ENCODE results near the gene IMMP2L. TPM values are rescaled to one million over a fixed set of nuclear protein-coding genes. Genes with fewer than 3 reads are reported as not detected.

Gene IMMP2L
- total RNA-seq, 1 donor from 2014 or later = 23.9 TPM

- no peak for DNase-seq
Observed at GRCh38 chr7:111390000-111390399, 172.3 kb downstream of the IMMP2L start.

GRCh38 chr7:111388912-111389311, 173.4 kb downstream of the IMMP2L start:
- DNase-seq = no peak

GRCh38 chr7:111388016-111388415, 174.3 kb downstream of the IMMP2L start:
- DNase-seq = no peak

- DNase-seq = no peak
Observed at GRCh38 chr7:111384065-111384891, 178.0 kb downstream of the IMMP2L start.

GRCh38 chr7:111383133-111383532, 179.2 kb downstream of the IMMP2L start:
- DNase-seq = no peak

- no peak for DNase-seq
Observed at GRCh38 chr7:111381590-111381989, 180.7 kb downstream of the IMMP2L start.

GRCh38 chr7:111380945-111381344, 181.3 kb downstream of the IMMP2L start:
- no peak for DNase-seq

- no peak for DNase-seq
Observed at GRCh38 chr7:111374027-111374426, 188.3 kb downstream of the IMMP2L start.

- DNase-seq = no peak
Observed at GRCh38 chr7:111371437-111371836, 190.9 kb downstream of the IMMP2L start.

- DNase-seq = no peak
Observed at GRCh38 chr7:111370002-111370401, 192.3 kb downstream of the IMMP2L start.

- no peak for DNase-seq
Observed at GRCh38 chr7:111368381-111369065, 193.8 kb downstream of the IMMP2L start.

GRCh38 chr7:111364413-111364812, 197.9 kb downstream of the IMMP2L start:
- DNase-seq = no peak

- no peak for DNase-seq
Observed at GRCh38 chr7:111363099-111363498, 199.2 kb downstream of the IMMP2L start.

- no peak for DNase-seq
Observed at GRCh38 chr7:111362506-111363054, 199.7 kb downstream of the IMMP2L start.

- DNase-seq = no peak
Observed at GRCh38 chr7:111358915-111359314, 203.4 kb downstream of the IMMP2L start.

GRCh38 chr7:111357691-111358090, 204.6 kb downstream of the IMMP2L start:
- DNase-seq = no peak

- no peak for DNase-seq
Observed at GRCh38 chr7:111356941-111357340, 205.4 kb downstream of the IMMP2L start.

GRCh38 chr7:111352319-111352718, 210.0 kb downstream of the IMMP2L start:
- DNase-seq = no peak

- no peak for DNase-seq
Observed at GRCh38 chr7:111346219-111346618, 216.1 kb downstream of the IMMP2L start.

GRCh38 chr7:111343017-111343416, 219.3 kb downstream of the IMMP2L start:
- no peak for DNase-seq

GRCh38 chr7:111339006-111339405, 223.3 kb downstream of the IMMP2L start:
- DNase-seq = no peak

GRCh38 chr7:111333010-111333409, 229.3 kb downstream of the IMMP2L start:
- no peak for DNase-seq

- DNase-seq = no peak
Observed at GRCh38 chr7:111330235-111330523, 232.1 kb downstream of the IMMP2L start.
